COLO668 (cell line): Measurements from ENCODE around the gene LIN7B.
A peak's percentile ranks its signal among the peaks of the same experiment; 100 is the strongest.
"Not testable (repeated sequence)": the region's sequence is repeated elsewhere in the genome, so short reads cannot be mapped to it uniquely, and the experiment has no call there.

ENCODE experiments used
- DNase-seq: peaks from one replicate; lab custom pipeline; 2025; ENCODE audit not compliant: unreplicated experiment; lab: John Stamatoyannopoulos, UW

Gene LIN7B

DNA sequence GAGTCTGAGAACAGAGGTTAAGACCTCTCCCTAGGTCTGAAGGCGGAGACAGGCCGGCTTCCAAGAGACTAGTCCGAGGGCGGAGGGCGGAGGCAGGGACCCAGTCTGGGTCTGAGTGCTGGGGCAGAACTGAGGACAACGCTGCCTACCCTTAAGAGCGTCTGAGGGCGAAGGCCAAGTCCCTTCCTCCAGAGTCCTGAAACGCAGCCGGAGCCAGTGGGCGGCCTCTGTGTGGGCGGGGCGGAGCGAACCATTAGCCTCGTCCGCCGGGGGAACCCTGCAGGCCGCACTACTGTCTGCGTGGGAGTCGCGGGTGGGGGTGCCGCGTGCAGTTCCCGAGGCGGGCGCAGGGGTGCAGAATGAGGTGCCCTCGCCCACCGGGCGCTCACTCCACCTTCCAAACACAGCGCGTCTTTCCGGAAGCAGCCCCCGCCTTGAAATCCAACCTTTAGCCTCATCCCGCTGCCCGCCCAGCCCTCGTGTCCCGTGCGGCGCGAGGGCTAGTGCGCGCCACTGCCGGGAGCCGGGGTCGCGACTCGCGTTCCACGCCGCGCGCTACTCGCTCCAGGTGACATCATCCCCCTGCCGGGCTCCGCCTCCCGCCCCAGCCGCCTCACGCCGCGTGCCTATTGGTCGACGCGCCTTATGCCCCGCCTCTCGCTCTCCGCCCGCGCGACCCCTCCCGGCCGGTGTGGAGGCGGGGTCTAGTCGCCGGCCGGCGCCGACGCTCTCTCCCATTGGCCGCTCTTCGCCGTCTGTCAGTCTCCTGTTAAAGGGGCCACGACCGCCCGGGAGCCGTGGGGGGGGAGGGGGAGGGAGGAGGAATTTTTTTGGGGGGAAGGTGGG, 4.6 kb downstream of the LIN7B start, which contains the start of gene C19orf73:
C19orf73 (minus strand) TSS at position 579 of the 846 bp plus-strand sequence; CDS start at position 458, 121 bp downstream.
- peak; percentile 96 for DNase-seq

DNA sequence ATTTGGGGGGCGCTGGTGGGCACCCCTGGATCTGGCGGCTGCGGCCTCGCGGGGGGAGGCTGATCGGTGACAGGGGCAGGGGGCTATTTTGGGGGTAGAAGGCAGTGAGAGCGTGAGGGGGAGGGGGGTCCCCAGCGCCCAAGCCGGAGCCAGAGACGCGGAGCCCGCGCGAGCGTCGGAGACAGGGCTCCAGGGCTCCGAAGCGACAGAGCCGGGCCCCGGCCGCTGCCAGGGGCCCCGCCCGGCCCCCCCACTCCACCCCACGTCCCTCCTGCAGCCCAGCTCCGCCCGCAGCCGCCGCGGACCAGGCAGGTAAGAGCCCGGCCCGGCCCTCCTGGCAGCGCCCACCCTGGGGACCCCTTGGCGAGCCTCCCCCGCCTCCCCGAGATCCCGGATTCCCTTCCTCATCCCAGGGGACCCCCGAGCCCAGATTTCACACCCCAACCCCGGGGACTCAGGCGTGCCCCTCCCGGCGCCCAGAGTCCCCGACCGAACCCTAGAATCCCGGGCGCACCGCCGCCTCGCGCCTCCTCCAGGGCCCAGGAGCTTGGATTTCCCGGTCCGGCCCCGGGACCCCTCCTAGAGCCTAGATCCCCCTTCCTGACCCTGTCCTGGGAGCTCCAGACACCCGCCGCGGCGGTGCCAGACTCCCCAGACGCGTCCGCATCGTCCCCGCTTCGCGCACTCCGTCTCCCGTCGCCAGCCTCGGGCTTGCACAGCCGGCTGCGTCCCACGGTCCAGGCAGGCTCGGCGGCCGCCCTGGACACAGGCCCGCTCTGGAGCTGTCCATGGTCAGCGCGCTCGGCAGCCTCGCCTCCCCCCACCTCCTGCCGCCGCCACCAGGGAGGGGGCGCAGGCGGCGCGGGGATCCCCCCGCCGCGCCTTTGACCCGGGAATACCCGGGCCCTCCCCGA, 5.5 kb downstream of the LIN7B start, which contains the start of gene PPFIA3:
PPFIA3 (plus strand) TSS at position 134 of the 914 bp plus-strand sequence. CDS start 8,330 bp downstream, outside the sequence.
- peak; percentile 42 for DNase-seq

DNA sequence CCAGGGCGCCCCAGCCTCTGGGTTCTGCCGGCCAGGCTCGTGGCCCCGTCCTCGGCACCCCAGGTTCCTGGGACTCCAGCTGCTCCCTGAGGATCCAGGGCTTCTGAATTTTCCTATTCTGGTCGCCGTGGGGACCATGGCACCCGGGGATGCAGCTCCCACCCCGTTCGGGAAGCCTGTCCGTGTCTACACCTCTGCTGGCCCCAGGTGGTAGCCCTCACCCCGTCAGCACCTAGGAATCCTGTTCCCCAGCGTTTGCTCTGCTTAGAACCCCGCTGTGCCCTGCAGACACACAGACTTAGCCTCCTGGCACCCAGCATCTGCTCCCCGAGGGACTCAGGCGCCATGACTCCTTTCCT, 6.1 kb downstream of the LIN7B start:
- DNase-seq, result no peak

DNA sequence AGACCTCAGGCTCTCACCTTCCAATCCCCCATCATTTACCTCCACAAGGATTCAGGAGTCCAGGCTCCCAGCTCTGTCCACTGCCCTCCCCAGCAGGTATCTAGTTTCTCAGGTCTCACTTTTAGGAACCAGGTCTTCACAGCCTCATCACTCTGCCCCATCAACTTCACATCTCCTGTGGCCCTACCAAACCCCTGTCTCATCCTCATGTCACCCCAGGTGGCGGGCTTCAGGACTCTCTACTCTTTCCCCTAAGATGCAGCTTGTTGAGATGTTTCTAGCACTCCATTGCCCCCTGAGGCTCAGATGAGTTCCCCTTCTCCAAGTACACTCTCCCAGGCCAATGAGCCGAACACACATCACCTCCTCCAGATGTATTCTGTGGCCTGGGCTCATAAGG, 6.7 kb downstream of the LIN7B start:
- DNase-seq, result no peak

DNA sequence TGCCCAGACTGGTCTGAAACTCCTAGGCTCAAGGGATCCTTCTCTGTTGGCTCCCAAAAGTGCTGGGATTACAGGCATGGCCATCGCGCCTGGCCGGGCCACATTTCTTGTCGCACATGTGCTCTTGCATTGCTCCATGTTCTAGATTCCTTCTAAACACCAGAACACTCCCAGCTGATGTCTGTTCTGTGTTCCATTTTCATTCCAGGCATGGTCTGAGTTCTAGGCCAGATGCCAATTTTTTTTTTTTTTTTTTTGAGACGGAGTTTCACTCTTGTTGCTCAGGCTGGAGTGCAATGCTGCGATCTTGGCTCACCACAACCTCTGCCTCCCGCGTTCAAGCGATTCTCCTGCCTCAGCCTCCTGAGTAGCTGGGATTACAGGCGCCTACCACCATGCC, 7.7 kb downstream of the LIN7B start:
- DNase-seq, result not testable (repeated sequence)

DNA sequence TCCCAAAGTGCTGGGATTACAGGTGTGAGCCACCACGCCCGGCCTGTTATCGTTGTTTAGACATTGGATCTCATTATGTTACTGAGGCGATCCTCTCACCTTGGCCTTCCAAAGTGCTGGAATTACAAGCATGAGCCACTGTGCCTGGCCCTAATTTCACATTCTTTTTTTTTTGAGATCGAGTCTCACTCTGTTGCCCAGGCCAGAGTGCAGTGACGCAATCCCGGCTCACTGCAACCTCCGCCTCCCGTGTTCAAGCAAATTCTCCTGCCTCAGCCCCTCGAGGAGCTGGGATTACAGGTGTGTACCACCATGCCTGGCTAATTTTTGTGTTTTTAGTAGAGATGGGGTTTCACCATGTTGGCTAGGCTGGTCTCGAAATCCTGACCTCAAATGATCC, 9.1 kb downstream of the LIN7B start:
- not testable (repeated sequence) for DNase-seq

DNA sequence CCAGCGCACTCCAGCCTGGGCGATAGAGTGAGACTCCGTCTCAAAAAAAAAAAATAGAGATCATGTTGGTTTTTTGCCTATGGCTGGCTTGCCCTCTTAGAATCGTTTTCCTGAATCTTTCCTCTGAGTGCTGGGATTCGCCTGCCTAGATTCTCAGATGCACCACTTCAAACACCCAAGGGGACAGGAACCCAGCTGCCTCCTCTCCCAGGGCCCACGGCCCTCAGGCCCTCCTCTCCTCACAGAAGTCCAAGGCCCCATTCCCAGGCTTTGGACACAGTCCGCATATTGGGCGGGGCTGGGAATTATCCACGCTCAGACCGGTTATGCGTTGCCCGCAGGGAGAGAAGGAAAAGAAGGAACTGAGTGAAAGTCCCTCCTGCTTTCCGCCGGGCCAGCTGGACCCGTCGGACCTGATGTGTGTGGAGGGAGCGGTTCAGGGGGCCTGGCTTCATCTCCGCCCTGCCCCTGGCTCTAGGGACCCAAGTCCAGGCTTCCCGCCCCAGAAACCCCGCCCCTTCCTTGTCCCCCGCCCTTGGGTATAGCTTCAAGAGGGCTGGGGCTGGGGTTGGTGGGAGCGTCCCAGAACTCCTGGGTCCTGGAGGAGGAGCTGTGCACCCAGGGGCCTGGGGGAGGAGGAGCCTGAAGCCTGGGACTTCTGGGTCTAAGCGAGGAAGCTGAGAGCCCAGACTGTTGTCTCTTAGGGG, 11.0 kb downstream of the LIN7B start:
- no peak for DNase-seq

DNA sequence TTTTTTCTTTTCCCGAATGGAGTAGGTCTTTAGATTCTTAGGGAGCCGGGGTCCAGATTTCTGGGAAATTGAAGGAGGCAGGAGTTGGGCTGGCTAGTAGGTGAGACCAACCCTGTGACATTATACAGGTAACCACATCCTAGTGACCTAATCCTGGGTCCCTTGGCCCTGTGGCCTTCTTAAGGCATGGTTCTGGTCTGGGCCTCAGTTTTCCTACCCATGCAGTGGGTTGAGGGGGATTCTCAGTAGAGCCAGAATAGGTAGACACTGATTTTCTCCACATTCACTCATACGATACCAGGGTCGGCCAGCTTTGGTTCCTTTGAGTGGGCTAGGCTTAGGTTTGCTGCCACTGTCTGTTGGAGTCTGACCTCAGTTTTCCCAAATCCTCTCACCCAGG, 12.4 kb downstream of the LIN7B start:
- DNase-seq, result no peak

DNA sequence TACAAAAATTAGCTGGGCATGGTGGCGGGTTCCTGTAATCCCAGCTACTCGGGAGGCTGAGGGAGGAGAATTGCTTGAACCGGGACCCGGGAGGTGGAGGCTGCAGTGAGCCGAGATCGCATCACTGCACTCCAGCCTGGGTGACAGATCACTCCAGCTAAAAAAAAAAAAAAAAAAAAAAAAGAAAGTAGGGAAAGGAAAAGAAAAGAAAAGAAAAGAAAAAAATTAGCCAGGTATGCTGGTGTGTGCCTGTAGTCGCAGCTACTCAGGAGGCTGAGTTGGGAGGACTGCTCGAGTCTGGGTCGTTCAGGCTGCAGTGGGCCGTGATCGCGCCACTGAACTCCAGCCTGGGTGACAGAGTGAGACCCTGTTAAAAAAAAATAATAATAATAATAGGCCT, 13.1 kb downstream of the LIN7B start:
- not testable (repeated sequence) for DNase-seq

DNA sequence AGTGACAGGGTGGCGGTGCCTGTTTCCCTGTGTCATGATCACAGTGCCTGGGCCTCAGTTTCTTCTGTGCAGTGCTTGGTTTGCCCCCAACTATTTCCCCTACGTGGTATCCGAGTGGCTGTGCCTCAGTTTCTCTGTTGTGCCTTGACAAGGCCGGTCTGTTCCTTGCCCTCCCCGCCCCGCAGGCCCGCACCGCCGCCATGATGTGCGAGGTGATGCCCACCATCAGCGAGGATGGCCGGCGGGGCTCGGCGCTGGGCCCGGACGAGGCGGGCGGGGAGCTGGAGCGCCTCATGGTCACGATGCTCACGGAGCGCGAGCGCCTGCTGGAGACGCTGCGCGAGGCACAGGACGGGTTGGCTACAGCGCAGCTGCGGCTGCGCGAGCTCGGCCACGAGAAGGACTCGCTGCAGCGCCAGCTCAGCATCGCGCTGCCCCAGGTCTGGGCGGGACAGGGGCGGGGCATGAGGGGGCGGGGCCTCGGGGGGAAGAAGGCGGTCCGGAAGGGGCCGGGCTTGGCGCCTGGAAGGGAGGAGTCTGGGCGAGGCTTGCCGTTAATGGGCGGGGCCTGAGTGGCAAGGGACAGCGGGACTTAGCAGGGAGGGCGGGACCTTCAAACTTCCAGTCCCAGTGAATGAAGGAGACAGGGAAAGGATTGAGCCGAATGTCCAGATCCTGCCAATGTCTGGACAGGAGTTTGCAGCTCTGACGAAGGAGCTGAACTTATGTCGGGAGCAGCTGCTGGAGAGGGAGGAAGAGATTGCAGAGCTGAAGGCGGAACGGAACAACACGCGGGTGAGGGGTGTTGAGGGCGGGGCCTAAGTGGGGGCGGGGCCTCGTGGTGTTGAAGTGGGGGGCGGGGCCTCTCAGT, 13.7 kb downstream of the LIN7B start:
- peak; percentile 93 for DNase-seq

DNA sequence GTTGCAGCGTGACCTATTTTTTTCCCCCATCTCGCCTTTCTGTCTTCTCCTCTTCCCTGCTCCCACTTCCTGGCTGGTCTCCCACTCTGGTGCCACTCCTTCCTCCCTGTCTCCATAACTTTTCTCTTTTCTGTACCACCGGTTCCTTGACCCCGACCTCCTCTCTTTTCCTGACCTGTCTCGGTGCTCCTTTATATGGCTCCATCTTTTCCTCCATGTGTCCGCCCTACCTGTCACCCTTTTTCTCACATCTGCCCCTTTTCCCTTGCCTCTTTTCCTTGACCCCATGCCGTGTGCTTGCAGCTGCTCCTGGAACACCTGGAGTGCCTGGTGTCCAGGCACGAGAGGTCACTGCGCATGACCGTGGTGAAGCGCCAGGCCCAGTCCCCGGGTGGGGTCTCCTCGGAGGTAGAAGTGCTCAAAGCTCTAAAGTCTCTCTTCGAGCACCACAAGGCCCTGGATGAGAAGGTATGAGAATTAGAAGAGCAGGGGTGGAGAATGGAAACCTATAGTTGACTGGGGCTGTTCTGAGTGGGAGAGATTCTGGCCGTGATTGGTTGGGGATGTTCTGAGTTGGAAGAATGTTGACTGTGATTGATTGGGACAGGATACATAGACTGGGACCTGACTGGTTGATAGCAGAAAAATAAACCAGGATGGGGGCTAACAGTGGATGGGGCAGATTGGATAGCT, 14.5 kb downstream of the LIN7B start:
- DNase-seq, result no peak

DNA sequence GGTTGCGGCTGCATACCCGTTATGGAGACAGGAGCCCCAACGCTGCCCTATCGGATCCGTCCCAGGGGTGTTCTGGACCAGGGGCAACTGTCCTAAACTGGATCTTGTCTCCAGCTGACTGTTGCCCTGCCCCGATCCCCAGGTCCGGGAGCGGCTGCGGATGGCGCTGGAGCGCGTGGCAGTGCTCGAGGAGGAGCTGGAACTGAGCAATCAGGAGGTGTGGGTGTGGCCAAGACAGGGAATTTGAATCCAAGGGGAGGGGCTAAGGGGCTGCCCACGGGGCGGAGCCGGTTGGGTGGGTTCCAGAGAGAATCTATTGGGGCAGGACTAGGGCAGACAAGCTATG, 15.0 kb downstream of the LIN7B start:
- no peak for DNase-seq

DNA sequence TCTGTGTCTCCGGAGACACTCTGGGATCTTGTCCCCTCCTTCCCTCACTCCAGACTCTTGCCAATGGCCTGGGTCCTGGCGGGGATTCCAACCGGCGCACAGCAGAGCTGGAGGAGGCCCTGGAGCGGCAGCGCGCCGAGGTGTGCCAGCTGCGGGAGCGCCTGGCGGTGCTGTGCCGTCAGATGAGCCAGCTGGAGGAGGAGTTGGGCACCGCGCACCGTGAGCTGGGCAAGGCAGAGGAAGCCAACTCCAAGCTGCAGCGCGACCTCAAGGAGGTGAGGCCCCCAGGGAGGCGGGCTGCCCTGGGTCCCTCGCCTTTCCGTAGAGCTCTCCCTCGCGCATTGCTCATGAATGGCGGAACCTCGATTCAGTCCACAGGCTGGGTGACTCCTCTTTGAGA, 16.2 kb downstream of the LIN7B start:
- DNase-seq, result no peak

DNA sequence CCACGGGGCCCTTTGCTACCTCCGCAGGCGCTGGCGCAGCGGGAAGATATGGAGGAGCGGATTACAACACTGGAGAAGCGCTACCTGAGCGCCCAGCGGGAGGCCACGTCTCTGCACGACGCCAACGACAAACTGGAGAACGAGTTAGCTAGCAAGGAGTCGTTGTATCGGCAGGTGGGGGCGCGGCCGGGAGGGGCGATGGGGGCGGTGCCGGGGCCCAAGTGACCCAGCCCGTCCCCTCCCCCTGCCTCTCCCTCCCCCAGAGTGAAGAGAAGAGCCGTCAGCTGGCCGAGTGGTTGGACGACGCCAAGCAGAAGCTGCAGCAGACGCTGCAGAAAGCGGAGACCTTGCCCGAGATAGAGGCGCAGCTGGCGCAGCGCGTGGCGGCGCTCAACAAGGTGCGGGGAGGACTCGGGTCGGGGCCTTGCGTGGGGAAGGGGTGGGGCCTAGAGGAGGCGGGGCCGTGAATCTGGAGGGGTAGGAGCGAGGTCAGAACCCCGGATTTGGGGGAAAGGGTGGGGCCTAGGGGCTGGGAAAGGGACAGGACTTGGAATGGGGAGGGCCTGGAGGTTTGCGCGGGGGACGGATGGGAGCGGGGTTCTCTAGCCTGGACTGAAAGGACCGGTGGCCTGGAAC, 18.9 kb downstream of the LIN7B start:
- no peak for DNase-seq

DNA sequence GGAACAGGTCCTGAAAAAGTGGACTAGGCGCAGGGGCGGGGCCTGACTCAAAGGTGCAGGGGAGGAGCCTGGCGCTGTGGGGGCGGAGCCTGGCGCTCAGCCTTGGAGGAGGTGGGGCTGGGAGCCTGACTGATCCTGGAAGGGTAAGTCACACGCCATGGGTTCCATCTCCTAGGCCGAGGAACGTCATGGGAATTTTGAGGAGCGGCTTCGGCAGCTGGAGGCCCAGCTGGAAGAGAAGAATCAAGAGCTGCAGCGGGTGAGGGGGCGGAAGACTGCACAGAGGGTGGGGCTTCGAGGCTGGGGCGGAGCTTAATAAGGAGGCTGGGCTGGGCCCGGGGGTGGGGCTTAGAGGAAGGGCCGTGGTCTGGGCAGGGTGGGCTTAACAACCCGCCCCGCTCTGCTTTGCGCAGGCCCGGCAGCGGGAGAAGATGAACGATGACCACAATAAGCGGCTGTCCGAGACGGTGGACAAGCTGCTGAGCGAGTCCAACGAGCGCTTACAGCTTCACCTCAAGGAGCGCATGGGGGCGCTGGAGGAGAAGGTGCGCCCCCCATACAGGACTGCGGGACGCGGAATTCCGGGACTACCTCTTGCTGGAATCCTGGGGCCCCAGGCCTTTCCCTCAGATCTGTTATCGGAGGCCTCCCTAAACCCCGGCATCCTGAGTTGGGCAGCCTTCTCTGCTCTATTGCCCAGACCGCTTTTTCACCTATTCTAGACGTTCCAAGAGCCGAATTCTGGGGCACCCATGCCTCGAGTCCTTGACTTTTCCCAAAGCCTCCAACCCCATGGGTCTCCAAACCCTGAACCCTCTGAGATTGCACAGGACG, 19.7 kb downstream of the LIN7B start:
- DNase-seq, result no peak

DNA sequence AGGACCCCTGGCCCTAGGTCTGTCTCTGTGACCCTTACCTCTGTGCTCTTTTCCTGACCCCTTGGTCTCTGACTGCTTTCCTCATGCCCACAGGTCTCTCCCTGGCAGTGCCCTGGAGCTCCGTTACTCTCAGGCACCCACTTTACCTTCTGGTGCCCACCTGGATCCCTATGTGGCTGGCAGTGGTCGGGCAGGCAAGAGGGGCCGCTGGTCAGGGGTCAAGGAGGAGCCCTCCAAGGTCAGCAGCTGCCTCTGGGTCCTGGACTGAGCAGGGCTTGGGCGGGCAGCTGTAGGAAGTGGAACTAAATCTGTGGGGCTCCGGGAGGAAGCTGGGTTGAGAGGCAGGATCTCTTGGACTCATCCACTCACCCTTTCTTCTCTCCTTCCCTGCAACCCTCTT, 21.5 kb downstream of the LIN7B start:
- DNase-seq, result no peak

DNA sequence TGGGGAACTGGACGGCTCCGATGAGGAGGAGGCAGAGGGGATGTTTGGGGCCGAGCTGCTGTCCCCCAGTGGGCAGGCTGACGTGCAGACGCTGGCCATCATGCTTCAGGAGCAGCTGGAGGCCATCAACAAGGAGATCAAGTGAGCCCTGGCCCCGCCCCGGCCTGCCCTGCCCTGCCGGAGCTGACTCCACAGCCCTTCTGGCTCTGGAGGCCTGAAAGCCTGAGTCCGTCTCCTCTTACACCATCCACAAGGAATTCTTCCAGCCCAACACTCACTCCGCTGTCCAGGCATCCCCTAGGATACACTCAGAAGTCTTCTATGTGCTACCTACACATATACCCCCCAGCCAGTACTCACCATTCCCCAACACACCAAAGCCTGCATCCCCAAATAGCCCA, 22.6 kb downstream of the LIN7B start:
- no peak for DNase-seq

DNA sequence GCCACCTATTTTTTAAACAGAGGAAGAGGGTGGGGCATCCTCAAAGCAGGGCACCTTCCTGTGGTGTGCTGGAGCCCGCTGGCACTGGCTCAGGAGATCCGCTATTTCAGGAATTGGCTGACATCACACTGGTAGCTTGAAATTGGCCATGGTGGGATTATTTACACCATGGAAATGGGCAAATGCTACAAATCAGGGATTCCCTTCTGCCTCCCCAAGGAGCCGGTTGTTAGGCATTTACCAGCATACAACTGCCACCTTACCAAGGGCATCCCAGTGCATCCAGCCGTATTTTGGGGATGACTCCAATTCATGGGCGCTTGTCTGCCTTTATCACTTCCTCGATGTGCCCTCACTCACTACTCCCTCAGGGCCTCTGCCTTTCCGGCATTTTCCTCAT, 26.8 kb downstream of the LIN7B start:
- no peak for DNase-seq
